ENCODE data around the gene PRSS12.

GRCh38 chr4:118381902-118382301 is 29.1 kb upstream of the PRSS12 start:
- TF ChIP-seq CTCF (IDR thresholded peaks at IDR 0.05) = no peak
- no peak for TF ChIP-seq POLR2A (IDR thresholded peaks at IDR 0.05; ENCODE audit: low read depth)
- no peak for TF ChIP-seq EP300 (IDR thresholded peaks at IDR 0.05)
- TF ChIP-seq POLR2AphosphoS5 (IDR thresholded peaks at IDR 0.05) = no peak

Data from esophagus muscularis mucosa (tissue), 4 donors.